Measurements from ENCODE around the gene PTPRO.

DNA sequence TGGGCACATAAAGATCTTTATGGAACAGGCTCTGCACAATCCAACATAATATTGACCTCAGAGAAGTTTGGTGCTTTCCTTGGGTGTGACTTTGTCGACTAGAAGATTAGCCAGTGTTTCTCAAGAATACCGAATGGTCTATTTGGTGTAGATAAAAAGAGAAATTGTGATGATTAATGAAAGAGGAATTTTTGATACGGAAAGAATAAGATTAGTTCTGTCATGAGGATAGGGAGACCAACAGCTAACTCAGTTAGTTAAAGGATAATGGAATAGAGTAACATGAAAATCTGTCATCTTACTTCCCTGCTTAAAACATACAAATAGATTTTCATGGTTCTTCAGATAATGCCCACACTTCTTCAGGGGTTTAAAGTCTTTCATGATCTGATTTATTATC lies 24.2 kb downstream of the PTPRO start:
- TF ChIP-seq EP300 (IDR thresholded peaks at IDR 0.05): no peak
- TF ChIP-seq HDAC2 (IDR thresholded peaks at IDR 0.05): no peak
- TF ChIP-seq POLR2A (IDR thresholded peaks at IDR 0.05; ENCODE audit: low read length): no peak
- TF ChIP-seq, protein P1, sequence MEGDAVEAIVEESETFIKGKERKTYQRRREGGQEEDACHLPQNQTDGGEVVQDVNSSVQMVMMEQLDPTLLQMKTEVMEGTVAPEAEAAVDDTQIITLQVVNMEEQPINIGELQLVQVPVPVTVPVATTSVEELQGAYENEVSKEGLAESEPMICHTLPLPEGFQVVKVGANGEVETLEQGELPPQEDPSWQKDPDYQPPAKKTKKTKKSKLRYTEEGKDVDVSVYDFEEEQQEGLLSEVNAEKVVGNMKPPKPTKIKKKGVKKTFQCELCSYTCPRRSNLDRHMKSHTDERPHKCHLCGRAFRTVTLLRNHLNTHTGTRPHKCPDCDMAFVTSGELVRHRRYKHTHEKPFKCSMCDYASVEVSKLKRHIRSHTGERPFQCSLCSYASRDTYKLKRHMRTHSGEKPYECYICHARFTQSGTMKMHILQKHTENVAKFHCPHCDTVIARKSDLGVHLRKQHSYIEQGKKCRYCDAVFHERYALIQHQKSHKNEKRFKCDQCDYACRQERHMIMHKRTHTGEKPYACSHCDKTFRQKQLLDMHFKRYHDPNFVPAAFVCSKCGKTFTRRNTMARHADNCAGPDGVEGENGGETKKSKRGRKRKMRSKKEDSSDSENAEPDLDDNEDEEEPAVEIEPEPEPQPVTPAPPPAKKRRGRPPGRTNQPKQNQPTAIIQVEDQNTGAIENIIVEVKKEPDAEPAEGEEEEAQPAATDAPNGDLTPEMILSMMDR (IDR thresholded peaks at IDR 0.05): no peak
- TF ChIP-seq, protein P2, sequence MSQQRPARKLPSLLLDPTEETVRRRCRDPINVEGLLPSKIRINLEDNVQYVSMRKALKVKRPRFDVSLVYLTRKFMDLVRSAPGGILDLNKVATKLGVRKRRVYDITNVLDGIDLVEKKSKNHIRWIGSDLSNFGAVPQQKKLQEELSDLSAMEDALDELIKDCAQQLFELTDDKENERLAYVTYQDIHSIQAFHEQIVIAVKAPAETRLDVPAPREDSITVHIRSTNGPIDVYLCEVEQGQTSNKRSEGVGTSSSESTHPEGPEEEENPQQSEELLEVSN (IDR thresholded peaks at IDR 0.05; ENCODE audit: borderline replicate concordance, low read depth): no peak
- TF ChIP-seq RCOR1 (IDR thresholded peaks at IDR 0.05; ENCODE audit: low read depth, low read length): no peak
- TF ChIP-seq, protein P3, sequence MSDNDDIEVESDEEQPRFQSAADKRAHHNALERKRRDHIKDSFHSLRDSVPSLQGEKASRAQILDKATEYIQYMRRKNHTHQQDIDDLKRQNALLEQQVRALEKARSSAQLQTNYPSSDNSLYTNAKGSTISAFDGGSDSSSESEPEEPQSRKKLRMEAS (IDR thresholded peaks at IDR 0.05): no peak
- TF ChIP-seq, protein P4, sequence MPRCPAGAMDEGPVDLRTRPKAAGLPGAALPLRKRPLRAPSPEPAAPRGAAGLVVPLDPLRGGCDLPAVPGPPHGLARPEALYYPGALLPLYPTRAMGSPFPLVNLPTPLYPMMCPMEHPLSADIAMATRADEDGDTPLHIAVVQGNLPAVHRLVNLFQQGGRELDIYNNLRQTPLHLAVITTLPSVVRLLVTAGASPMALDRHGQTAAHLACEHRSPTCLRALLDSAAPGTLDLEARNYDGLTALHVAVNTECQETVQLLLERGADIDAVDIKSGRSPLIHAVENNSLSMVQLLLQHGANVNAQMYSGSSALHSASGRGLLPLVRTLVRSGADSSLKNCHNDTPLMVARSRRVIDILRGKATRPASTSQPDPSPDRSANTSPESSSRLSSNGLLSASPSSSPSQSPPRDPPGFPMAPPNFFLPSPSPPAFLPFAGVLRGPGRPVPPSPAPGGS (IDR thresholded peaks at IDR 0.05): no peak
- TF ChIP-seq BHLHE40 (IDR thresholded peaks at IDR 0.05; ENCODE audit: low read depth, low read length): no peak

Data from A549 (cell line).